ENCODE data around the gene SOX15.

GRCh38 chr17:7538891-7539545, 50.9 kb downstream of the SOX15 start:
- no peak for TF ChIP-seq EZH2phosphoT487 (IDR thresholded peaks at IDR 0.05; ENCODE audit: insufficient read depth, low read depth)
- no peak for TF ChIP-seq EZH2 (IDR thresholded peaks at IDR 0.05; ENCODE audit: insufficient read depth, poor library complexity, severe bottlenecking)
